Right lobe of liver (tissue), 6 donors: Measurements from ENCODE around the gene SNF8. TPM values are rescaled to one million over a fixed set of nuclear protein-coding genes. Genes with fewer than 3 reads are reported as not detected.

Experiments
- ATAC-seq, 4 donors: fragments of 200-7000 bp; cut with Tn5 transposase; one replicate each; pipeline ENCODE4 v1.9.1; 2020; ENCODE audit warnings: mild to moderate bottlenecking in 4 of 4, moderate library complexity in 4 of 4
- DNase-seq, 3 donors: peaks; one replicate each; pipeline ENCODE4 v3.0.0-alpha.2; 2020
- H3K27ac ChIP-seq, 3 donors: fragments of 200-600 bp; one replicate each; pipeline ENCODE4 v1.8.0; 2022
- H3K27me3 ChIP-seq, 2 donors: fragments of 200-600 bp; one replicate each; pipeline ENCODE4 v1.8.0; 2022
- H3K36me3 ChIP-seq, 4 donors: fragments of 200-600 bp; sonication (generic) in 1 of 4; one replicate each; pipeline versions ENCODE4 v1.5.1 to v1.8.0; 2017 to 2022; ENCODE audit warnings: control low read depth in 1 of 4
- H3K4me1 ChIP-seq, 4 donors: fragments of 200-600 bp; sonication (generic) in 1 of 4; one replicate each; pipeline versions ENCODE4 v1.5.1 to v1.8.0; 2017 to 2022; ENCODE audit warnings: control low read depth in 1 of 4
- H3K4me3 ChIP-seq, 3 donors: fragments of 200-600 bp; one replicate each; pipeline ENCODE4 v1.8.0; 2022
- H3K9me3 ChIP-seq, 4 donors: fragments of 200-600 bp; sonication (generic) in 1 of 4; one replicate each; pipeline versions ENCODE4 v1.5.1 to v1.8.0; 2017 to 2022; ENCODE audit warnings: control low read depth in 1 of 4
- POLR2A ChIP-seq: fragments of 450-650 bp; IDR thresholded peaks from one replicate; pipeline ENCODE4 v1.6.1; 2017; ENCODE audit warnings: antibody characterized with exemption, mild to moderate bottlenecking
- WGBS: methylation state at CpG from one replicate; pipeline ENCODE4 v1.1.6; 2018; ENCODE audit warnings: low coverage, low lambda C conversion rate; ENCODE audit not compliant: insufficient coverage; ENCODE audit errors: missing lambda C conversion rate; 5-methylcytosine and 5-hydroxymethylcytosine counted together
- intact Hi-C, 2 donors: fragments of 100-400 bp; cut with DNase I; formaldehyde crosslinking; loops; one replicate each; pipeline versions ENCODE4 v1.11.2 to v1.14.1; 2022
- total RNA-seq, 6 experiments: library from RNA; depleted of rRNA in 2 of 6; stranded (reverse); fragments of >200 nt in 2 of 6; fragmentation: NEBNext Ultra II Directional in 3 of 6; extraction: Animal tissue kit (Norgen Biotek cat#: 25700) in 3 of 6; gene quantifications; one replicate each; pipeline versions ENCODE4 v1.1.0 to v1.2.4, GENCODE V29; 2016 to 2023
- TF ChIP-seq, protein P1 (sequence below), 4 donors: fragments of 200-600 bp in 3 of 4; fragments of 450-650 bp in 1 of 4; IDR thresholded peaks; one replicate each; pipeline versions ENCODE4 v1.5.1 to v1.8.0; 2016 to 2022; ENCODE audit warnings: antibody characterized with exemption in 4 of 4, mild to moderate bottlenecking in 2 of 4
- donor health status: DM: no; HTN: yes; CAD: no.
- donor health status: DM: no; HTN: no; CAD: no.
- donor health status: DM: no; HTN: no; CAD: no.
- donor health status: DM: no; HTN: yes; CAD: no.
- donor health status: DM: no; HTN: yes; CAD: no.

Gene SNF8
- total RNA-seq, 6 experiments from 2014 or later: 35.8 to 62.9 (median 47.5) TPM

DNA sequence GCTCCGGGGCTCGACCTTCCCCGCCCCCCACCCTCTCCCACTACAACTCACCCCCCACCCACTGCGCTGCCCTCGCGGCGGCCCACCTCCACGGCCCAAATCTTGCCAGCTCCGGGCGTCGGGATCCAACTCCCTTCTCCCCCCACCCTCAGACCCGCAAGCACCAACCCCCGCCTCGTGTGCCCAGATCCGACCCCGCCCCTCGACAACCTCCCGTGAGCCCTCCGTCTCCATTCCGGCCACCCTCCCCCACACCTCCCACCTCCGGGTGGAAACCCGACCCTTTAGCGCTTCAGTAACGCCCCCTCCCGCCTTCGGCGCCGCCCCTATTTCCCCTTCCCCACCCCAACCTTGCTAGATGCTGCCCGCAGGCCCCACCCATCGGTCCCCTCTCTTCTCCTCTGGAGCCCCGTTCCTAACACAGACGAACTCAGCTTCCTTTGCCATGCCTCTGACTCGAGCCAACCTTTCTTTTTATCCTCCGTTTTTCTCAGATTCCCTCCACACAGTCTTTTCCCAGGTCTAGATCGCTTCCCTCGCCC lies 35.7 kb downstream of the SNF8 start:
- intact Hi-C loops: no loop called here
- peak overlapping the region; percentile 79 to 84 (median 81) for H3K4me3 ChIP-seq
- H3K27me3 ChIP-seq: no peaks in the 10 kb centered on the region
- peaks cover 0 to 24% (median 0%) of the 10 kb centered on the region in 4 donors for H3K36me3 ChIP-seq
- H3K9me3 ChIP-seq: no peaks in the 10 kb centered on the region
- TF ChIP-seq, protein P1, sequence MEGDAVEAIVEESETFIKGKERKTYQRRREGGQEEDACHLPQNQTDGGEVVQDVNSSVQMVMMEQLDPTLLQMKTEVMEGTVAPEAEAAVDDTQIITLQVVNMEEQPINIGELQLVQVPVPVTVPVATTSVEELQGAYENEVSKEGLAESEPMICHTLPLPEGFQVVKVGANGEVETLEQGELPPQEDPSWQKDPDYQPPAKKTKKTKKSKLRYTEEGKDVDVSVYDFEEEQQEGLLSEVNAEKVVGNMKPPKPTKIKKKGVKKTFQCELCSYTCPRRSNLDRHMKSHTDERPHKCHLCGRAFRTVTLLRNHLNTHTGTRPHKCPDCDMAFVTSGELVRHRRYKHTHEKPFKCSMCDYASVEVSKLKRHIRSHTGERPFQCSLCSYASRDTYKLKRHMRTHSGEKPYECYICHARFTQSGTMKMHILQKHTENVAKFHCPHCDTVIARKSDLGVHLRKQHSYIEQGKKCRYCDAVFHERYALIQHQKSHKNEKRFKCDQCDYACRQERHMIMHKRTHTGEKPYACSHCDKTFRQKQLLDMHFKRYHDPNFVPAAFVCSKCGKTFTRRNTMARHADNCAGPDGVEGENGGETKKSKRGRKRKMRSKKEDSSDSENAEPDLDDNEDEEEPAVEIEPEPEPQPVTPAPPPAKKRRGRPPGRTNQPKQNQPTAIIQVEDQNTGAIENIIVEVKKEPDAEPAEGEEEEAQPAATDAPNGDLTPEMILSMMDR (IDR thresholded peaks at IDR 0.05): no peak
- no peak for TF ChIP-seq POLR2A
- DNase-seq: peak; percentile 67 to 86 (median 77)
- 4% methylated on average over 21 of the region's 36 CpGs for WGBS
- peaks cover 0 to 10% (median 7%) of the 10 kb centered on the region in 4 donors for H3K4me1 ChIP-seq
- ATAC-seq: peak; percentile 23 to 69 (median 52)
- peak overlapping the region; percentile 78 to 89 (median 85) for H3K27ac ChIP-seq

DNA sequence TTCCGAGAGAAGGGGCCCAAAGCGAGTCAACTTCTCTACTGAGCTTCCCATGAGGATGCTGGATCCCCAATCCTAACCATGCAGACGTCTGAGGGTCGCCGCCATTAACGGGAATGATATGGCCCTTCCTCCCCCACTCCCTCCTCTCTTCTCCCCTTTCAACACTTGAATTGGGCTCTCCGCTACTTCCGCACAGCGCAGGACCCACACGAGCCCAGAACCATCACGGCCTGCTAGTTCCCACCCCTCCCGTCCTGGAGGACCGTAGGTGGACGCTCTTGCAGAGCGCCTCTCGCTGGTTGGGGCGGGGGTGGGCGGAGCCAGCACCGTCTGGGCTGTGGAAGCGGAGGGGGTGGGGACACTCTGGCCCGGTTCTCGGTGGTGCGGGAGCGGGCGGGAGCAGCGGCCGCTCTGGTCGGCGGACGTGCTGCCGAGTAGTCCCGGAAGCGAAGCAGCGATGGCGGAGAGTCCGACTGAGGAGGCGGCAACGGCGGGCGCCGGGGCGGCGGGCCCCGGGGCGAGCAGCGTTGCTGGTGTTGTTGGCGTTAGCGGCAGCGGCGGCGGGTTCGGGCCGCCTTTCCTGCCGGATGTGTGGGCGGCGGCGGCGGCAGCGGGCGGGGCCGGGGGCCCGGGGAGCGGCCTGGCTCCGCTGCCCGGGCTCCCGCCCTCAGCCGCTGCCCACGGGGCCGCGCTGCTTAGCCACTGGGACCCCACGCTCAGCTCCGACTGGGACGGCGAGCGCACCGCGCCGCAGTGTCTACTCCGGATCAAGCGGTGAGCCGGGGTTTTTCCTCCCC lies 36.4 kb downstream of the SNF8 start, which contains the start of gene UBE2Z:
TSS of gene UBE2Z (plus strand) at position 361 of the 797 bp plus-strand sequence. CDS start at position 458, 97 bp downstream.
- WGBS: 0% methylated on average over 19 of the region's 81 CpGs
- intact Hi-C loops: no loop called here
- ATAC-seq: peak; percentile 96 to 99 (median 98)

DNA sequence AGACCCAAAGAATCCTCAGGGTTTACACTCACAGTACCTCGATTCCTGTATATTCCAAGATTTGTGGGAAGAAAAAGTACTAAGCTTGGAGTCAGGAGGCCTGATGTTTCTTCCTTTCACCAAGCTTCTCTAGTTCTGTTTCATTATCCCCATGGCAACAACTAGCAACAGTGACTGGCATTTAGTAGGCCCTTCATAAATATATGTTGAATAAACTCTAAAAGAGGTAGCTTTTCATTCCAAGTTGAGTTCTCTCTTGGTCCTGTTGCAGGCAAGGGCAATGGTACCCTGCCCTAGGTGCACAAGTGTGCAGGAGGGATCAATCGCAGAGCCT lies 37.0 kb downstream of the SNF8 start:
- ATAC-seq (no peak), DNase-seq (no peak)
- Histone ChIP-seq H3K4me1 (peaks cover 0 to 10% (median 7%) of the 10 kb centered on the region in 4 donors), H3K36me3 (peaks cover 0 to 11% (median 0%) of the 10 kb centered on the region in 4 donors), H3K4me3 (peak overlapping the region; percentile 79 to 84 (median 81)), H3K9me3 (no peaks in the 10 kb centered on the region), H3K27me3 (no peaks in the 10 kb centered on the region), H3K27ac (peak overlapping the region; percentile 78 to 89 (median 85))
- WGBS: 92% methylated on average over 1 of the region's 2 CpGs
- no peak for TF ChIP-seq POLR2A
- TF ChIP-seq, protein P1 (IDR thresholded peaks at IDR 0.05): no peak
- intact Hi-C loops: no loop called here

More for the DNA sequence above, 36.4 kb downstream of the SNF8 start, which contains the start of gene UBE2Z:
- TF ChIP-seq POLR2A: peak; percentile 92
- TF ChIP-seq, protein P1 (IDR thresholded peaks at IDR 0.05): peak in 3 of 4 donors; percentile 11 to 47 (median 35)
- peak within 1 kb of the TSS; percentile 79 to 84 (median 81) for H3K4me3 ChIP-seq
- DNase-seq: peak; percentile 95
- H3K27ac ChIP-seq: peak within 1 kb of the TSS; percentile 78 to 89 (median 85)
- peaks cover 0 to 17% (median 0%) of the 10 kb centered on the region in 4 donors for H3K36me3 ChIP-seq
- no peaks in the 10 kb centered on the region for H3K9me3 ChIP-seq
- peaks cover 0 to 10% (median 7%) of the 10 kb centered on the region in 4 donors for H3K4me1 ChIP-seq
- no peaks in the 10 kb centered on the region for H3K27me3 ChIP-seq

DNA sequence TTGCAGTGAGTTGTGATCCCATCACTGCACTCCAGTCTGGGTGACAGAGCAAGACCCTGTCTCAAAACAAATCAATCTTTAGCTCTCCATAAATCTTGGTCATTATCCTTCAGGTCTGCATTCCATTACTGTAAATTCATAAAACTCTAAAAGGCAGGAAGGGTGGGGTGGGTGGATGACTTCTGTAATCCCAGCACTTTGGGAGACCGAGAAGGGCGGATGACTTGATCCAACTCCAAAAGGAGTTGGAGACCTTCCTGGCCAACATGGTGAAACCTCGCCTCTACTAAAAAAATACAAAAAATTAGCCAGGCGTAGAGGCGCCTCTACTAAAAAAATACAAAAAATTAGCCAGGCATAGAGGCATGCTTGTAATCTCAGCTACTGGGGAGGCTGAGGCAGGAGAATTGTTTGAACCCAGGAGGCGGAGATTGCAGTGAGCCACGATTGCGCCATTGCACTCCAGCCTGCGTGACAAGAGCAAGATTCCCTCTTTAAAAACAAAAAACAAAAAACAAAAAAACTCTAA lies 38.6 kb downstream of the SNF8 start:
- Histone ChIP-seq H3K4me3 (no peak overlapping the region), H3K4me1 (peaks cover 0 to 10% (median 4%) of the 10 kb centered on the region in 4 donors), H3K27me3 (no peaks in the 10 kb centered on the region), H3K27ac (no peak overlapping the region), H3K9me3 (no peaks in the 10 kb centered on the region), H3K36me3 (peaks cover 0 to 2% (median 0%) of the 10 kb centered on the region in 4 donors)
- intact Hi-C loops: no loop called here
- 84% methylated on average over 9 of the region's 9 CpGs for WGBS
- DNase-seq: no peak
- no peak for ATAC-seq
- TF ChIP-seq, protein P1 (IDR thresholded peaks at IDR 0.05): no peak
- TF ChIP-seq POLR2A: no peak
